GM10248 (cell line): ENCODE data around the gene TFDP2.

Source experiments
- CTCF ChIA-PET: fragments of 300-600 bp; sonication (Branson Sonifier 250); formaldehyde crosslinking; extraction: SDS; loops from one replicate; lab custom pipeline; 2021; ENCODE audit warnings: antibody characterized with exemption; lab: Yijun Ruan, JAX
- POLR2A ChIA-PET: fragments of 350-650 bp; sonication (Branson Sonifier 250); formaldehyde crosslinking; extraction: SDS; loops from one replicate; lab custom pipeline; 2020; ENCODE audit warnings: antibody characterized with exemption; lab: Yijun Ruan, JAX
- DNase-seq: peaks from one replicate; pipeline ENCODE4 v3.0.0; 2012; ENCODE audit errors: extremely low spot score
- CTCF ChIP-seq: IDR thresholded peaks from 2 replicates; pipeline ENCODE4 v1.5.1; 2012; ENCODE audit warnings: mild to moderate bottlenecking, low read depth; ENCODE audit errors: extremely low read depth, missing control alignments, control extremely low read depth

The TFDP2 gene

GRCh38 chr3:141898908-141899307, 250.4 kb downstream of the TFDP2 start:
- ChIA-PET CTCF (interaction anchor here (2.3 kb wide), 1 partner anchor 10 kb away, joined by 8 read pairs; no protein-coding TSS in a partner anchor), POLR2A (no interaction called here)
- no peak for DNase-seq
- TF ChIP-seq CTCF: no peak

GRCh38 chr3:141895731-141896130, 253.6 kb downstream of the TFDP2 start:
- ChIA-PET POLR2A (interaction anchor here (0.6 to 0.7 kb wide), 2 partner anchors 10 to 152 kb away, joined by 3 to 5 read pairs; no protein-coding TSS in a partner anchor), CTCF (interaction anchor here (1.3 to 3.1 kb wide), 5 partner anchors 9 to 20 kb away, joined by 3 to 13 read pairs (median 9); no protein-coding TSS in a partner anchor)
- TF ChIP-seq CTCF: no peak
- no peak for DNase-seq

GRCh38 chr3:141894524-141895176, 254.7 kb downstream of the TFDP2 start:
- TF ChIP-seq CTCF: no peak
- POLR2A ChIA-PET: interaction anchor here (1.1 kb wide), 1 partner anchor 9 kb away, joined by 3 read pairs; no protein-coding TSS in a partner anchor
- CTCF ChIA-PET: interaction anchor here (1.6 to 3.1 kb wide), 6 partner anchors 10 to 156 kb away, joined by 3 to 13 read pairs (median 7); no protein-coding TSS in a partner anchor
- no peak for DNase-seq
